Brain microvascular endothelial cell (primary cell): ENCODE measurements around the gene NPB.
A peak's percentile ranks its signal among the peaks of the same experiment; 100 is the strongest.

Experiments used
- DNase-seq: peaks from one replicate; pipeline ENCODE4 v3.0.0-alpha.2; 2020
- H3K27ac ChIP-seq: fragments of 250-450 bp; sonication (Bioruptor Pico); 2 replicates; pipeline ENCODE4 v1.5.1; 2020; ENCODE audit warnings: mild to moderate bottlenecking, moderate library complexity
- H3K27me3 ChIP-seq: fragments of 250-450 bp; sonication (Bioruptor Pico); replicated peaks from 2 replicates; pipeline ENCODE4 v1.5.1; 2020; ENCODE audit warnings: mild to moderate bottlenecking
- H3K36me3 ChIP-seq: fragments of 250-450 bp; sonication (Bioruptor Pico); replicated peaks from 2 replicates; pipeline ENCODE4 v1.5.1; 2020; ENCODE audit warnings: mild to moderate bottlenecking
- H3K4me3 ChIP-seq: 2 replicates; pipeline ENCODE4 v1.5.1; 2011; ENCODE audit warnings: low read depth, mild to moderate bottlenecking, control low read depth, low read length, moderate library complexity
- in situ Hi-C: cut with HindIII; loops from 2 replicates; pipeline ENCODE4 v1.10.0; 2017; ENCODE audit warnings: low sequenced_read_pairs, low pct_ligation_motif_present
- TF ChIP-seq, protein P1 (sequence below): IDR thresholded peaks from 2 replicates; pipeline ENCODE4 v1.5.1; 2011; ENCODE audit warnings: low read depth, mild to moderate bottlenecking, moderate library complexity, low read length, control low read depth, inconsistent platforms; ENCODE audit errors: missing control alignments

NPB gene

DNA sequence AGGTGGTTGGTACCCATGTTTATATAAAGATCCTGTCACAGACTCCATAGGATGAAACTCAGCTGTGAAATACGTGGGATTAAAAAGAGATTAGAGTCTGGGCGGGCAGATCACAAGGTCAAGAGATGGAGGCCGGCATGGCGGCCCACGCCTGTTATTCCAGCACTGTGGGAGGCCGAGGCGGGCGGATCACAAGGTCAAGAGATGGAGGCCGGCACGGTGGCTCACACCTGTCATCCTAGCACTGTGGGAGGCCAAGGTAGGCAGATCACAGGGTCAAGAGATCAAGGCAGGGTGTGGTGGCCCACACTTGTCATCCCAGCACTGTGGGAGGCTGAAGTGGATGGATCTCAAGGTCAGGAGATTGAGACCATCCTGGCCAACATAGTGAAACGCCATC is 6.6 kb upstream of the NPB start:
- H3K27me3 ChIP-seq = no peaks in the 10 kb centered on the region
- in situ Hi-C loops = no loop called here
- no peak overlapping the region for H3K4me3 ChIP-seq
- no peak overlapping the region for H3K27ac ChIP-seq
- TF ChIP-seq, protein P1, sequence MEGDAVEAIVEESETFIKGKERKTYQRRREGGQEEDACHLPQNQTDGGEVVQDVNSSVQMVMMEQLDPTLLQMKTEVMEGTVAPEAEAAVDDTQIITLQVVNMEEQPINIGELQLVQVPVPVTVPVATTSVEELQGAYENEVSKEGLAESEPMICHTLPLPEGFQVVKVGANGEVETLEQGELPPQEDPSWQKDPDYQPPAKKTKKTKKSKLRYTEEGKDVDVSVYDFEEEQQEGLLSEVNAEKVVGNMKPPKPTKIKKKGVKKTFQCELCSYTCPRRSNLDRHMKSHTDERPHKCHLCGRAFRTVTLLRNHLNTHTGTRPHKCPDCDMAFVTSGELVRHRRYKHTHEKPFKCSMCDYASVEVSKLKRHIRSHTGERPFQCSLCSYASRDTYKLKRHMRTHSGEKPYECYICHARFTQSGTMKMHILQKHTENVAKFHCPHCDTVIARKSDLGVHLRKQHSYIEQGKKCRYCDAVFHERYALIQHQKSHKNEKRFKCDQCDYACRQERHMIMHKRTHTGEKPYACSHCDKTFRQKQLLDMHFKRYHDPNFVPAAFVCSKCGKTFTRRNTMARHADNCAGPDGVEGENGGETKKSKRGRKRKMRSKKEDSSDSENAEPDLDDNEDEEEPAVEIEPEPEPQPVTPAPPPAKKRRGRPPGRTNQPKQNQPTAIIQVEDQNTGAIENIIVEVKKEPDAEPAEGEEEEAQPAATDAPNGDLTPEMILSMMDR = no peak
- no peak for DNase-seq
- H3K36me3 ChIP-seq = peaks cover 13% of the 10 kb centered on the region

DNA sequence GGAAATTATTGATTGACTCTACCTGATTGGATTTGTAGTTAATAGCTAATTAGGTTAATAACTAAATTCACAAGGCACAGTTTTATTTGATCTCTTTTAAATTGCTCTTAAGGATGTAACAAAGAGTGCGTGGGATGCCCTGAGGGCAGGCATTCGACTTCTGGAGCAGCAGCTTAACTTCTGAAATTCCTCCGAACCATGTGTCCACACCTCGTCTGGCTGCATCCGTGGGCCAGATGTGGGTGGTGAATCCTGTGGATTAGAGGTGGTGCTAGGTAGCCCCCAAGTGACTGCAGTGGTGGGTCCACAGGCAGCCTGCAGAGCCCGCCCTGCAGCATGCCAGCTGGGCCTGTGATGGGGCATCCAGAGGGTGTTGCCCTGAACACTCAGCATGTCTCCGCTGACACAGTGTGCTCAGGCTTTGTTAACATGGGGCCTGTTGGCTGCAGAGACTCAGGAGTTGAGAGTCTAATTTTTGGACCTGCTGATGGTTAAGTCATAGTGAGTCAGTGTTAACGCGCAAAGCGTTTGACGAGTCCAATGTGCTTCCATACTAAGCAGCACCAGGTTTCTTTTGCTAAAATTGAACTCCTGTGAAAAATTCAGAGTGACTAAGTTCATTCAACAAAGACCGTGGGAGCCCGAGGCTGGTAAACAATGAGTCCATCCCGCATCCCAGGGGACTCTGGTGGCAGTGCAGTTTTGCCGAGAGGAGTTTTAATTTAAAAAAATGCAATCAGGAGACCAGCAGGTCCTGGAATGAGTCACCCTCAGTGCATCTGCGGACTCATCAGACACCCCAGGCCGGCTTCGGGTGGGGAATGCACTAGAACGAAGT is 3.8 kb upstream of the NPB start:
- in situ Hi-C loops = no loop called here
- Histone ChIP-seq H3K36me3 (peaks cover 13% of the 10 kb centered on the region), H3K4me3 (no peak overlapping the region), H3K27ac (peak overlapping the region; percentile 84), H3K27me3 (no peaks in the 10 kb centered on the region)
- DNase-seq = peak; percentile 93
- TF ChIP-seq, protein P1 = no peak

DNA sequence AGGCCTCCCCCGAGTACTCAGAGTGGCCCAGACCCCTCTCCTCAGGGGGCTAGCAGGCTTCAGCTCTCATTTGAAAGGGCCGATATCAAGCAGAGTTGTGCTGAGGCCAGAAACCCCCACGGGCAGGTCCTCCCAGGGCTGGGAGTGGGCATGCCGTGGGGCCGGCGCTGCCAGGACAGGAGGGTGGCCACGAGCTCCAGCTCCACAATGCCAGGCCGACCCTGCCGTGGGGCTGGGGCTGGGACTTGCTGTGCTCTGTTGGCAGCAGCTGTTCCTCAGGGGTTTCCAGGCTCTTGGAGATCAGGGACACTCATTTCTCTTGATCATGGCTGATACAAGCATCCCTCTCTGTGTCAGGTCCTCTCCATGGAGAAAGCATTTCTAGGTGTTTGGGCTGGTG is 3.2 kb upstream of the NPB start:
- TF ChIP-seq, protein P1 = no peak
- H3K27ac ChIP-seq = peak overlapping the region; percentile 84
- no peak overlapping the region for H3K4me3 ChIP-seq
- DNase-seq = no peak
- H3K27me3 ChIP-seq = no peaks in the 10 kb centered on the region
- in situ Hi-C loops = no loop called here
- peaks cover 13% of the 10 kb centered on the region for H3K36me3 ChIP-seq

DNA sequence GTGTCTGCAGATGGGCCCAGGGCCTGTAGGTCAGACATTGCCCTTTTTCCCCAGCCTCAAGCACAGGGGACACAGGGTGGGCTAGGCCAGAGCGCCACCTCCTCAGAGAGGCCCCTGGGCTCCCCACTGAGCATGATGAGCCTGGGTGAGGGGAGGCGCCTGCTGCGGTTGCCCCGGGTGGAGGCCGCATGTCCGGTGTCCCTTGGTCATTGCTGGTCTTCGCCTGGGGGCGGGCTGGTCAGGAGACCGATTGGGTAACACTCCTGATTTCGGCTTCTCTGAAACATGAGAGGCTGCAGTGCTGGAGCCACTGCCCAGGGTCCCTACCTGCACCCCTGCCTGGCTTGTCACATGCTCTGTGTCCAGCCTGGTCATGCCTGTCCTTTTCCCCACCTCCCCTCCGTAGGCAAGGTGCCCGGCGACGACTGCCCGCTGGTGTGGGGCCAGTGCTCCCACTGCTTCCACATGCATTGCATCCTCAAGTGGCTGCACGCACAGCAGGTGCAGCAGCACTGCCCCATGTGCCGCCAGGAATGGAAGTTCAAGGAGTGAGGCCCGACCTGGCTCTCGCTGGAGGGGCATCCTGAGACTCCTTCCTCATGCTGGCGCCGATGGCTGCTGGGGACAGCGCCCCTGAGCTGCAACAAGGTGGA is 2.4 kb upstream of the NPB start:
- TF ChIP-seq, protein P1 = no peak
- no peak overlapping the region for H3K27ac ChIP-seq
- in situ Hi-C loops = no loop called here
- no peak overlapping the region for H3K4me3 ChIP-seq
- H3K36me3 ChIP-seq = peaks cover 13% of the 10 kb centered on the region
- no peaks in the 10 kb centered on the region for H3K27me3 ChIP-seq
- DNase-seq = no peak

DNA sequence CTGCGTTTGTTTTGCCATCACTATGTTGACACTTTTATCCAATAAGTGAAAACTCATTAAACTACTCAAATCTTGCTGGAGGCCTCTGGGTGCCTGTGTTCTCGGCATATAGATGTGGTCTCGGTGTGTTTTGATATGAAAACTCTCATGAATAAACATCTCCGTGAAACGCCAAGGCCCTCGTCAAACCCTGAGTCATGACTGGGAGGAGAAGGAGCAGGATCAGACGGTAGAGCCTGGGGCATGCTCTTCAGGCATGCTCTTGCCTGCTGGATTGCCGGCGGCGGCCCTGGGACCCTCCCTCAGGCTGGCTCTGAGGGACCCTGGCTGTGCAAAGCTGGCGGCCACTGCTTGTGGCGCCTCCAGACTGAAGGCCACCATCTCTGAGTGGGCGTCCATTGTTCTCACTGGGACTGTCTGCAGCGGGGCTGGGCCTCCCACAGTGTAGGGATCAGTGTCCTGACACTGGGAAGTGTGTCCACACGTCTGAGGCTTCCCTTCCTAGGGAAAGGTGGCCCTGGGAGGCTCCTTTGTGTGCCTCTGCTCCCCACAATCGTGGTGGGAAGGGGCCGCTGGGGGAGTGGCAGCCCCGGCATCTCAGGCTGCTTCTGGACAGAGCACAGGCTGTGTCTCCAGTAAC is 1.7 kb upstream of the NPB start:
- Histone ChIP-seq H3K4me3 (no peak overlapping the region), H3K27me3 (no peaks in the 10 kb centered on the region), H3K27ac (no peak overlapping the region), H3K36me3 (peaks cover 11% of the 10 kb centered on the region)
- in situ Hi-C loops = no loop called here
- TF ChIP-seq, protein P1 = no peak
- peak; percentile 40 for DNase-seq
